Right lobe of liver (tissue), 4 donors: ENCODE data around the gene RAB11FIP3.

Source experiments
- POLR2A ChIP-seq: fragments of 450-650 bp; IDR thresholded peaks from one replicate; pipeline ENCODE4 v1.6.1; 2017; ENCODE audit warnings: antibody characterized with exemption, mild to moderate bottlenecking
- TF ChIP-seq, protein P1 (sequence below), 4 donors: fragments of 200-600 bp in 3 of 4; fragments of 450-650 bp in 1 of 4; IDR thresholded peaks; one replicate each; pipeline versions ENCODE4 v1.5.1 to v1.8.0; 2016 to 2022; ENCODE audit warnings: antibody characterized with exemption in 4 of 4, mild to moderate bottlenecking in 2 of 4
- donor health status: DM: no; HTN: no; CAD: no.
- donor health status: DM: no; HTN: no; CAD: no.
- donor health status: DM: no; HTN: yes; CAD: no.

- TF ChIP-seq, protein P1, sequence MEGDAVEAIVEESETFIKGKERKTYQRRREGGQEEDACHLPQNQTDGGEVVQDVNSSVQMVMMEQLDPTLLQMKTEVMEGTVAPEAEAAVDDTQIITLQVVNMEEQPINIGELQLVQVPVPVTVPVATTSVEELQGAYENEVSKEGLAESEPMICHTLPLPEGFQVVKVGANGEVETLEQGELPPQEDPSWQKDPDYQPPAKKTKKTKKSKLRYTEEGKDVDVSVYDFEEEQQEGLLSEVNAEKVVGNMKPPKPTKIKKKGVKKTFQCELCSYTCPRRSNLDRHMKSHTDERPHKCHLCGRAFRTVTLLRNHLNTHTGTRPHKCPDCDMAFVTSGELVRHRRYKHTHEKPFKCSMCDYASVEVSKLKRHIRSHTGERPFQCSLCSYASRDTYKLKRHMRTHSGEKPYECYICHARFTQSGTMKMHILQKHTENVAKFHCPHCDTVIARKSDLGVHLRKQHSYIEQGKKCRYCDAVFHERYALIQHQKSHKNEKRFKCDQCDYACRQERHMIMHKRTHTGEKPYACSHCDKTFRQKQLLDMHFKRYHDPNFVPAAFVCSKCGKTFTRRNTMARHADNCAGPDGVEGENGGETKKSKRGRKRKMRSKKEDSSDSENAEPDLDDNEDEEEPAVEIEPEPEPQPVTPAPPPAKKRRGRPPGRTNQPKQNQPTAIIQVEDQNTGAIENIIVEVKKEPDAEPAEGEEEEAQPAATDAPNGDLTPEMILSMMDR (IDR thresholded peaks at IDR 0.05): peak in 2 of 4 donors; percentile 16 to 25
- TF ChIP-seq POLR2A: no peak
These were observed 121.7 kb downstream of the RAB11FIP3 start for GRCh38 chr16:546909-547770.
